WTC11 (cell line): Measurements from ENCODE around the gene MYOG. TPM values are rescaled to one million over a fixed set of nuclear protein-coding genes. Genes with fewer than 3 reads are reported as not detected.
A peak's percentile ranks its signal among the peaks of the same experiment; 100 is the strongest.

Experiments used
- ATAC-seq: fragments of 200-7000 bp; cut with Tn5 transposase; 2 replicates; pipeline ENCODE4 v1.10.0; 2021; ENCODE audit warnings: mild to moderate bottlenecking, moderate library complexity
- CTCF ChIA-PET: fragments of 300-600 bp; sonication (Branson Sonifier 250); formaldehyde crosslinking; loops from one replicate; lab custom pipeline; 2021; ENCODE audit warnings: antibody characterized with exemption; lab: Charles Lee
- POLR2A ChIA-PET: fragments of 350-600 bp; sonication (Branson Sonifier 250); formaldehyde crosslinking; loops from one replicate; lab custom pipeline; 2021; ENCODE audit warnings: antibody characterized with exemption; lab: Charles Lee
- DNase-seq: peaks from one replicate; pipeline ENCODE4 v3.0.0; 2021; ENCODE audit warnings: low spot score
- H3K27ac Mint-ChIP-seq: 2 replicates; pipeline ENCODE4 v1.8.0; 2021; ENCODE audit warnings: mixed read lengths
- H3K27me3 Mint-ChIP-seq: 2 replicates; pipeline ENCODE4 v1.8.0; 2021; ENCODE audit warnings: low read depth, mild to moderate bottlenecking, moderate library complexity, mixed read lengths
- H3K36me3 Mint-ChIP-seq: 2 replicates; pipeline ENCODE4 v1.8.0; 2021; ENCODE audit warnings: mixed read lengths
- H3K4me1 Mint-ChIP-seq: 2 replicates; pipeline ENCODE4 v1.8.0; 2022; ENCODE audit warnings: mixed read lengths
- H3K4me3 Mint-ChIP-seq: 2 replicates; pipeline ENCODE4 v1.8.0; 2021; ENCODE audit warnings: mild to moderate bottlenecking, moderate library complexity, mixed read lengths
- H3K9me3 Mint-ChIP-seq: 2 replicates; pipeline ENCODE4 v1.8.0; 2021; ENCODE audit warnings: mixed read lengths
- CBFB ChIP-seq: sonication (generic); formaldehyde crosslinking; IDR thresholded peaks from 2 replicates; pipeline ENCODE4 v1.8.1; 2022; ENCODE audit warnings: mild to moderate bottlenecking, low read depth, missing genetic modification reagents
- EMX1 ChIP-seq: fragments of 250-450 bp; sonication (Bioruptor Pico); IDR thresholded peaks from 2 replicates; pipeline ENCODE4 v1.8.0; 2021; ENCODE audit warnings: mild to moderate bottlenecking
- GRHL2 ChIP-seq: fragments of 250-450 bp; sonication (Bioruptor Pico); IDR thresholded peaks from 2 replicates; pipeline ENCODE4 v1.8.0; 2022; ENCODE audit warnings: mild to moderate bottlenecking, moderate library complexity; ENCODE audit not compliant: insufficient replicate concordance, severe bottlenecking
- HMGA2 ChIP-seq: fragments of 250-450 bp; sonication (Bioruptor Pico); IDR thresholded peaks from 2 replicates; pipeline ENCODE4 v1.4.0; 2021; ENCODE audit warnings: mild to moderate bottlenecking, moderate library complexity
- JAZF1 ChIP-seq: fragments of 250-450 bp; sonication (Bioruptor Pico); IDR thresholded peaks from 2 replicates; pipeline ENCODE4 v1.9.0; 2021; ENCODE audit warnings: moderate library complexity, mild to moderate bottlenecking, inconsistent platforms
- MYBL2 ChIP-seq: sonication (generic); formaldehyde crosslinking; IDR thresholded peaks from 2 replicates; pipeline ENCODE4 v1.8.1; 2023; ENCODE audit warnings: mild to moderate bottlenecking, moderate library complexity, missing genetic modification reagents
- TCF7 ChIP-seq: sonication (generic); formaldehyde crosslinking; IDR thresholded peaks from 2 replicates; pipeline ENCODE4 v1.8.0; 2022; ENCODE audit warnings: mild to moderate bottlenecking, low read depth, missing genetic modification reagents, moderate library complexity
- TEAD1 ChIP-seq: sonication (generic); formaldehyde crosslinking; IDR thresholded peaks from 2 replicates; pipeline ENCODE4 v1.8.0; 2022; ENCODE audit warnings: mild to moderate bottlenecking, missing genetic modification reagents
- ZNF121 ChIP-seq: sonication (generic); formaldehyde crosslinking; IDR thresholded peaks from 2 replicates; pipeline ENCODE4 v1.8.0; 2023; ENCODE audit warnings: missing genetic modification reagents
- total RNA-seq: library from RNA; stranded (reverse); gene quantifications from 3 replicates; pipeline ENCODE4 v1.2.3, GENCODE V29; 2021
- TF ChIP-seq, protein P1 (sequence below): sonication (generic); formaldehyde crosslinking; IDR thresholded peaks from 2 replicates; pipeline ENCODE4 v1.8.0; 2023; ENCODE audit warnings: missing genetic modification reagents, mild to moderate bottlenecking, borderline replicate concordance
- TF ChIP-seq, protein P2 (sequence below): sonication (generic); formaldehyde crosslinking; IDR thresholded peaks from 2 replicates; pipeline ENCODE4 v1.8.1; 2023; ENCODE audit warnings: mild to moderate bottlenecking, missing genetic modification reagents, moderate library complexity
- TF ChIP-seq, protein P3 (sequence below): fragments of 200-600 bp; IDR thresholded peaks from 2 replicates; pipeline ENCODE4 v1.8.0; 2022; ENCODE audit warnings: antibody characterized with exemption
- TF ChIP-seq, protein P4 (sequence below): fragments of 250-450 bp; sonication (Bioruptor Pico); conservative IDR thresholded peaks from 2 replicates; pipeline ENCODE4 v1.9.0; 2021; ENCODE audit warnings: mild to moderate bottlenecking
- TF ChIP-seq, protein P5 (sequence below): sonication (generic); formaldehyde crosslinking; IDR thresholded peaks from 2 replicates; pipeline ENCODE4 v1.8.1; 2023; ENCODE audit warnings: mild to moderate bottlenecking, missing genetic modification reagents
- TF ChIP-seq, protein P6 (sequence below): sonication (generic); formaldehyde crosslinking; IDR thresholded peaks from 2 replicates; pipeline ENCODE4 v1.8.1; 2022; ENCODE audit warnings: low read depth, missing genetic modification reagents, borderline replicate concordance
- TF ChIP-seq, protein P7 (sequence below): sonication (generic); formaldehyde crosslinking; conservative IDR thresholded peaks from 2 replicates; pipeline ENCODE4 v1.8.1; 2022; ENCODE audit warnings: mild to moderate bottlenecking, missing genetic modification reagents

MYOG gene
- total RNA-seq, 1 experiment from 2014 or later, result not detected

DNA sequence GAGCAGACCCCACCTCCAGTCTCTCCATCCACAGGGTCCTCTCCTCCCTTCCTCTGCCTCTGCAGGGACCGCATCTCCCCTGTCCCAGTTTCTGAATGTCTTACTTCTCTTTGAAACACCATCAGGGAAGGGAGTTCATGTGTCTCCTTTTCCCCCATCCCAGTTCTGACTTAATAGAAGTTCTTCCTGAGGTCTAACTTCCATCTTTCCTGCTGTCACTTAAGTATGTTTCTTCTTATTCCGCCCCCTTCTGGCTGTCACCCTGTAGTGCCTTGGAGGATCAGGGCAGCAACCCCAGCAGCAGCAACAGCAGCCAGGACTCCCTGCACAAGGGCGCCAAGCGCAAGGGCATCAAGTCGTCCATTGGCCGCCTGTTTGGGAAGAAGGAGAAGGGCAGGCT lies 29.3 kb downstream of the MYOG start (continued):
- TF ChIP-seq, protein P1, sequence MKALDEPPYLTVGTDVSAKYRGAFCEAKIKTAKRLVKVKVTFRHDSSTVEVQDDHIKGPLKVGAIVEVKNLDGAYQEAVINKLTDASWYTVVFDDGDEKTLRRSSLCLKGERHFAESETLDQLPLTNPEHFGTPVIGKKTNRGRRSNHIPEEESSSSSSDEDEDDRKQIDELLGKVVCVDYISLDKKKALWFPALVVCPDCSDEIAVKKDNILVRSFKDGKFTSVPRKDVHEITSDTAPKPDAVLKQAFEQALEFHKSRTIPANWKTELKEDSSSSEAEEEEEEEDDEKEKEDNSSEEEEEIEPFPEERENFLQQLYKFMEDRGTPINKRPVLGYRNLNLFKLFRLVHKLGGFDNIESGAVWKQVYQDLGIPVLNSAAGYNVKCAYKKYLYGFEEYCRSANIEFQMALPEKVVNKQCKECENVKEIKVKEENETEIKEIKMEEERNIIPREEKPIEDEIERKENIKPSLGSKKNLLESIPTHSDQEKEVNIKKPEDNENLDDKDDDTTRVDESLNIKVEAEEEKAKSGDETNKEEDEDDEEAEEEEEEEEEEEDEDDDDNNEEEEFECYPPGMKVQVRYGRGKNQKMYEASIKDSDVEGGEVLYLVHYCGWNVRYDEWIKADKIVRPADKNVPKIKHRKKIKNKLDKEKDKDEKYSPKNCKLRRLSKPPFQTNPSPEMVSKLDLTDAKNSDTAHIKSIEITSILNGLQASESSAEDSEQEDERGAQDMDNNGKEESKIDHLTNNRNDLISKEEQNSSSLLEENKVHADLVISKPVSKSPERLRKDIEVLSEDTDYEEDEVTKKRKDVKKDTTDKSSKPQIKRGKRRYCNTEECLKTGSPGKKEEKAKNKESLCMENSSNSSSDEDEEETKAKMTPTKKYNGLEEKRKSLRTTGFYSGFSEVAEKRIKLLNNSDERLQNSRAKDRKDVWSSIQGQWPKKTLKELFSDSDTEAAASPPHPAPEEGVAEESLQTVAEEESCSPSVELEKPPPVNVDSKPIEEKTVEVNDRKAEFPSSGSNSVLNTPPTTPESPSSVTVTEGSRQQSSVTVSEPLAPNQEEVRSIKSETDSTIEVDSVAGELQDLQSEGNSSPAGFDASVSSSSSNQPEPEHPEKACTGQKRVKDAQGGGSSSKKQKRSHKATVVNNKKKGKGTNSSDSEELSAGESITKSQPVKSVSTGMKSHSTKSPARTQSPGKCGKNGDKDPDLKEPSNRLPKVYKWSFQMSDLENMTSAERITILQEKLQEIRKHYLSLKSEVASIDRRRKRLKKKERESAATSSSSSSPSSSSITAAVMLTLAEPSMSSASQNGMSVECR (CRISPR knock-in tag), result no peak
- TF ChIP-seq, protein P2, sequence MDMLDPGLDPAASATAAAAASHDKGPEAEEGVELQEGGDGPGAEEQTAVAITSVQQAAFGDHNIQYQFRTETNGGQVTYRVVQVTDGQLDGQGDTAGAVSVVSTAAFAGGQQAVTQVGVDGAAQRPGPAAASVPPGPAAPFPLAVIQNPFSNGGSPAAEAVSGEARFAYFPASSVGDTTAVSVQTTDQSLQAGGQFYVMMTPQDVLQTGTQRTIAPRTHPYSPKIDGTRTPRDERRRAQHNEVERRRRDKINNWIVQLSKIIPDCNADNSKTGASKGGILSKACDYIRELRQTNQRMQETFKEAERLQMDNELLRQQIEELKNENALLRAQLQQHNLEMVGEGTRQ (CRISPR knock-in tag), result no peak
- TF ChIP-seq MYBL2, result no peak
- no peak for TF ChIP-seq EMX1 (CRISPR knock-in tag)
- TF ChIP-seq, protein P3, sequence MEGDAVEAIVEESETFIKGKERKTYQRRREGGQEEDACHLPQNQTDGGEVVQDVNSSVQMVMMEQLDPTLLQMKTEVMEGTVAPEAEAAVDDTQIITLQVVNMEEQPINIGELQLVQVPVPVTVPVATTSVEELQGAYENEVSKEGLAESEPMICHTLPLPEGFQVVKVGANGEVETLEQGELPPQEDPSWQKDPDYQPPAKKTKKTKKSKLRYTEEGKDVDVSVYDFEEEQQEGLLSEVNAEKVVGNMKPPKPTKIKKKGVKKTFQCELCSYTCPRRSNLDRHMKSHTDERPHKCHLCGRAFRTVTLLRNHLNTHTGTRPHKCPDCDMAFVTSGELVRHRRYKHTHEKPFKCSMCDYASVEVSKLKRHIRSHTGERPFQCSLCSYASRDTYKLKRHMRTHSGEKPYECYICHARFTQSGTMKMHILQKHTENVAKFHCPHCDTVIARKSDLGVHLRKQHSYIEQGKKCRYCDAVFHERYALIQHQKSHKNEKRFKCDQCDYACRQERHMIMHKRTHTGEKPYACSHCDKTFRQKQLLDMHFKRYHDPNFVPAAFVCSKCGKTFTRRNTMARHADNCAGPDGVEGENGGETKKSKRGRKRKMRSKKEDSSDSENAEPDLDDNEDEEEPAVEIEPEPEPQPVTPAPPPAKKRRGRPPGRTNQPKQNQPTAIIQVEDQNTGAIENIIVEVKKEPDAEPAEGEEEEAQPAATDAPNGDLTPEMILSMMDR, result peak; percentile 36; the same call in 1 of the 2 replicates
- TF ChIP-seq, protein P4, sequence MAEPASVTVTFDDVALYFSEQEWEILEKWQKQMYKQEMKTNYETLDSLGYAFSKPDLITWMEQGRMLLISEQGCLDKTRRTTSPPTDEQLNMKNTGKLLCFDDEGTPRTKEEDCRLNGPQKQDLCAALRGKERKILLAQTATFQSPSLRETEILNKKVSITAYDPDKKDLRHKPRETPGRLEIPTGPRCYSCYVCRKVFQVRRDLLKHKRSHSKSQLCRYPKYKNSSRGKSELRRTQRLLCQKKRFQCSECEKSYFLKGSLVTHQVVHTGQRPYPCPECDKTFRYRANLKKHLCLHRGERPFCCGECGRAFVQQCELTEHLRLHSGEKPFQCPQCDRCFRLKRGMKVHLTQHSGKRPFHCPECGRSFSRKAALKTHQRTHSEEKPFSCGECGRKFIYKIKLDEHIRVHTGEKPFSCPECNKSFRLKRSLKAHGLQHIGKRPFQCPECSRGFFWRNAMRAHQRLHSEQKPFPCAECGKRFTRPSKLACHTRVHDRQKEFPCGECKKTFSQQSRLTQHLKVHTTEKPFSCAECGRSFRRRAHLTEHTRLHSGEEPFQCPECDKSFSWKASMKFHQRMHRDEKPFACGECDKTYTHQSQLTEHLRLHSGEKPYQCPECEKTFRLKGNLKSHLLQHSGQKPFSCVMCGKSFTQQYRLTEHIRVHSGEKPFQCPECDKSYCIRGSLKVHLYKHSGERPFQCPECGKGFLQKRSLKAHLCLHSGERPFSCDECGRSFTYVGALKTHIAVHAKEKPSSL, result no peak
- no peak for TF ChIP-seq CBFB (CRISPR knock-in tag)
- TF ChIP-seq JAZF1 (CRISPR knock-in tag), result no peak
- TF ChIP-seq ZNF121 (CRISPR knock-in tag), result no peak
- no peak for TF ChIP-seq GRHL2 (CRISPR knock-in tag)

DNA sequence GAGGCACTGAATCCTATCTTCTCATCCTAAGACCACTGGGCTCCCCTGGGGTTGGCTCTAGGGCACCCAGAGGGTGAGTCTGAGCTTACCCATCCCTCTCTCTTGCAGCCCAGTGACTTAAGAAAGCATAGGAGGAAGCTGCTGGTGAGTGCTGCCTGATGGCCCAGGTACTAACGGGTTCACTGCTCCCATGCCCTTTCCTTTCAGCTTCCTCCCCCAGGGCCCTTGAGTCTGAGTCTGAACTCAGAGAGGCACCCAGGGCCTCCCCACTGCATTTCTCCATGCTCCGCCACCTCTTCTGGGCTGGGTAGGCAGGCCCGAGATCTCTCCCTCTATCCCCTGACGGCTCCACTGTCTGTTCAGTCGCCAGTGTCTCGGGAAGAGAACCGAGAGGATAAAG lies 29.8 kb downstream of the MYOG start:
- peaks cover 3% of the 10 kb centered on the region for H3K9me3 Mint-ChIP-seq
- H3K27ac Mint-ChIP-seq, result no peak overlapping the region
- no peaks in the 10 kb centered on the region for H3K27me3 Mint-ChIP-seq
- CTCF ChIA-PET, result interaction anchor here (0.6 to 11.5 kb wide), 19 partner anchors 10 to 1496 kb away, joined by 3 to 412 read pairs (median 8); partner anchors contain the start of genes ADORA1 and PPFIA4
- no peak for DNase-seq
- H3K4me1 Mint-ChIP-seq, result peaks cover 47% of the 10 kb centered on the region
- peaks cover 34% of the 10 kb centered on the region for H3K36me3 Mint-ChIP-seq
- TF ChIP-seq, protein P5, sequence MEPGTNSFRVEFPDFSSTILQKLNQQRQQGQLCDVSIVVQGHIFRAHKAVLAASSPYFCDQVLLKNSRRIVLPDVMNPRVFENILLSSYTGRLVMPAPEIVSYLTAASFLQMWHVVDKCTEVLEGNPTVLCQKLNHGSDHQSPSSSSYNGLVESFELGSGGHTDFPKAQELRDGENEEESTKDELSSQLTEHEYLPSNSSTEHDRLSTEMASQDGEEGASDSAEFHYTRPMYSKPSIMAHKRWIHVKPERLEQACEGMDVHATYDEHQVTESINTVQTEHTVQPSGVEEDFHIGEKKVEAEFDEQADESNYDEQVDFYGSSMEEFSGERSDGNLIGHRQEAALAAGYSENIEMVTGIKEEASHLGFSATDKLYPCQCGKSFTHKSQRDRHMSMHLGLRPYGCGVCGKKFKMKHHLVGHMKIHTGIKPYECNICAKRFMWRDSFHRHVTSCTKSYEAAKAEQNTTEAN (CRISPR knock-in tag), result no peak
- TF ChIP-seq TEAD1 (CRISPR knock-in tag) (no peak), HMGA2 (CRISPR knock-in tag) (no peak), TCF7 (CRISPR knock-in tag) (no peak)
- TF ChIP-seq, protein P6, sequence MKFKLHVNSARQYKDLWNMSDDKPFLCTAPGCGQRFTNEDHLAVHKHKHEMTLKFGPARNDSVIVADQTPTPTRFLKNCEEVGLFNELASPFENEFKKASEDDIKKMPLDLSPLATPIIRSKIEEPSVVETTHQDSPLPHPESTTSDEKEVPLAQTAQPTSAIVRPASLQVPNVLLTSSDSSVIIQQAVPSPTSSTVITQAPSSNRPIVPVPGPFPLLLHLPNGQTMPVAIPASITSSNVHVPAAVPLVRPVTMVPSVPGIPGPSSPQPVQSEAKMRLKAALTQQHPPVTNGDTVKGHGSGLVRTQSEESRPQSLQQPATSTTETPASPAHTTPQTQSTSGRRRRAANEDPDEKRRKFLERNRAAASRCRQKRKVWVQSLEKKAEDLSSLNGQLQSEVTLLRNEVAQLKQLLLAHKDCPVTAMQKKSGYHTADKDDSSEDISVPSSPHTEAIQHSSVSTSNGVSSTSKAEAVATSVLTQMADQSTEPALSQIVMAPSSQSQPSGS (CRISPR knock-in tag), result no peak
- TF ChIP-seq, protein P2 (CRISPR knock-in tag), result no peak
- TF ChIP-seq, protein P7, sequence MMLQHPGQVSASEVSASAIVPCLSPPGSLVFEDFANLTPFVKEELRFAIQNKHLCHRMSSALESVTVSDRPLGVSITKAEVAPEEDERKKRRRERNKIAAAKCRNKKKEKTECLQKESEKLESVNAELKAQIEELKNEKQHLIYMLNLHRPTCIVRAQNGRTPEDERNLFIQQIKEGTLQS, result no peak
- no peak overlapping the region for H3K4me3 Mint-ChIP-seq
- ATAC-seq, result no peak
- POLR2A ChIA-PET, result interaction anchor here (0.6 kb wide), 2 partner anchors 16 to 438 kb away, joined by 3 to 4 read pairs; no protein-coding TSS in a partner anchor
